ENCODE data around the gene HS6ST3. TPM values are rescaled to one million over a fixed set of nuclear protein-coding genes. Genes with fewer than 3 reads are reported as not detected.

The HS6ST3 gene
- total RNA-seq, 1 experiment from 2014 or later, result not detected

- Mint-ChIP-seq H3K27me3 (ENCODE audit: insufficient read depth, unreplicated experiment) (peaks cover 12% of the 10 kb centered on the region), H3K27ac (ENCODE audit: unreplicated experiment) (no peak overlapping the region), H3K4me1 (ENCODE audit: low read depth, unreplicated experiment) (no peaks in the 10 kb centered on the region), H3K9me3 (ENCODE audit: unreplicated experiment) (no peaks in the 10 kb centered on the region), H3K36me3 (ENCODE audit: insufficient read depth, unreplicated experiment) (no peaks in the 10 kb centered on the region), H3K4me3 (ENCODE audit: unreplicated experiment) (no peak overlapping the region)
- CTCF ChIA-PET, result no interaction called here
- Histone ChIP-seq H3K36me3 (ENCODE audit: control insufficient read depth, insufficient read depth, low read length) (no peaks in the 10 kb centered on the region), H3K9me3 (no peaks in the 10 kb centered on the region), H3K4me3 (ENCODE audit: low read depth, low read length) (no peak overlapping the region), H3K4me1 (no peaks in the 10 kb centered on the region), H3K27me3 (replicated peaks; ENCODE audit: control insufficient read depth, insufficient read depth, low read length) (no peaks in the 10 kb centered on the region)
- POLR2A ChIA-PET, result no interaction called here
- TF ChIP-seq CTCF (IDR thresholded peaks at IDR 0.05; ENCODE audit: insufficient read depth in 1 of 2, low read depth in 1 of 2, low read length in 1 of 2, severe bottlenecking in 1 of 2, unreplicated experiment in 1 of 2), result peak in 1 of 2 experiments; percentile 13
- intact Hi-C loops (cut with micrococcal nuclease; ENCODE audit: unreplicated experiment), result no loop called here
- BruUV-seq (replicated peaks), result no TSS peak
- DNase-seq, result no peak
Measured at GRCh38 chr13:96796091-96796633, 706.3 kb downstream of the HS6ST3 start.

GRCh38 chr13:96797136-96797535 lies 707.2 kb downstream of the HS6ST3 start:
- Mint-ChIP-seq H3K9me3 (ENCODE audit: unreplicated experiment) (no peaks in the 10 kb centered on the region), H3K4me3 (ENCODE audit: unreplicated experiment) (no peak overlapping the region), H3K27ac (ENCODE audit: unreplicated experiment) (no peak overlapping the region), H3K27me3 (ENCODE audit: insufficient read depth, unreplicated experiment) (peaks cover 12% of the 10 kb centered on the region), H3K36me3 (ENCODE audit: insufficient read depth, unreplicated experiment) (no peaks in the 10 kb centered on the region), H3K4me1 (ENCODE audit: low read depth, unreplicated experiment) (no peaks in the 10 kb centered on the region)
- no peak overlapping the region for H3K4me3 ChIP-seq (ENCODE audit: low read depth, low read length)
- intact Hi-C loops (cut with micrococcal nuclease; ENCODE audit: unreplicated experiment), result no loop called here
- H3K9me3 ChIP-seq, result no peaks in the 10 kb centered on the region
- CTCF ChIA-PET, result no interaction called here
- no peaks in the 10 kb centered on the region for H3K36me3 ChIP-seq (ENCODE audit: control insufficient read depth, insufficient read depth, low read length)
- no peak for TF ChIP-seq CTCF (IDR thresholded peaks at IDR 0.05; ENCODE audit: insufficient read depth in 1 of 2, low read depth in 1 of 2, low read length in 1 of 2, severe bottlenecking in 1 of 2, unreplicated experiment in 1 of 2)
- no peak for DNase-seq
- H3K27me3 ChIP-seq (replicated peaks; ENCODE audit: control insufficient read depth, insufficient read depth, low read length), result no peaks in the 10 kb centered on the region
- BruUV-seq (replicated peaks), result no TSS peak
- POLR2A ChIA-PET, result no interaction called here
- no peaks in the 10 kb centered on the region for H3K4me1 ChIP-seq

GRCh38 chr13:96803456-96804100 lies 713.7 kb downstream of the HS6ST3 start:
- Mint-ChIP-seq H3K27me3 (ENCODE audit: insufficient read depth, unreplicated experiment) (peaks cover 22% of the 10 kb centered on the region), H3K36me3 (ENCODE audit: insufficient read depth, unreplicated experiment) (no peaks in the 10 kb centered on the region), H3K9me3 (ENCODE audit: unreplicated experiment) (peaks cover 10% of the 10 kb centered on the region), H3K27ac (ENCODE audit: unreplicated experiment) (no peak overlapping the region), H3K4me3 (ENCODE audit: unreplicated experiment) (no peak overlapping the region), H3K4me1 (ENCODE audit: low read depth, unreplicated experiment) (no peaks in the 10 kb centered on the region)
- no peaks in the 10 kb centered on the region for H3K9me3 ChIP-seq
- no peak for TF ChIP-seq CTCF (IDR thresholded peaks at IDR 0.05; ENCODE audit: insufficient read depth in 1 of 2, low read depth in 1 of 2, low read length in 1 of 2, severe bottlenecking in 1 of 2, unreplicated experiment in 1 of 2)
- ChIA-PET POLR2A (no interaction called here), CTCF (no interaction called here)
- no peaks in the 10 kb centered on the region; the same call in 1 of the 2 replicates for H3K27me3 ChIP-seq (replicated peaks; ENCODE audit: control insufficient read depth, insufficient read depth, low read length)
- no peak for DNase-seq
- no TSS peak for BruUV-seq (replicated peaks)
- no peaks in the 10 kb centered on the region for H3K4me1 ChIP-seq
- no peak overlapping the region for H3K4me3 ChIP-seq (ENCODE audit: low read depth, low read length)
- H3K36me3 ChIP-seq (ENCODE audit: control insufficient read depth, insufficient read depth, low read length), result no peaks in the 10 kb centered on the region
- intact Hi-C loops (cut with micrococcal nuclease; ENCODE audit: unreplicated experiment), result no loop called here
